ENCODE data around the gene RUVBL2.

RUVBL2 gene

GRCh38 chr19:48964205-48965039, 29.3 kb upstream of the RUVBL2 start:
- Histone ChIP-seq H4K8ac (ENCODE audit: low read length) (peak overlapping the region; percentile 74), H3K9me3 (ENCODE audit: control insufficient read depth, low read length) (no peaks in the 10 kb centered on the region), H3K4me2 (ENCODE audit: low read length, poor library complexity, severe bottlenecking) (peak overlapping the region; percentile 60), H3K18ac (ENCODE audit: low read depth in 1 of 2, low read length in 2 of 2) (peak overlapping the region; percentile 71 to 79), H3K27me3 (ENCODE audit: control insufficient read depth in 1 of 2, insufficient read depth in 1 of 2, low read length in 2 of 2) (no peaks in the 10 kb centered on the region), H2AK5ac (ENCODE audit: low read length, severe bottlenecking) (peak overlapping the region; percentile 96), H4K91ac (ENCODE audit: low read length) (peak overlapping the region; percentile 93), H3K27ac (ENCODE audit: low read length, poor library complexity, severe bottlenecking) (peak overlapping the region; percentile 87), H3K4ac (ENCODE audit: low read depth in 1 of 2, low read length in 2 of 2) (peak overlapping the region; percentile 82 to 85), H2BK15ac (ENCODE audit: low read depth, poor library complexity, severe bottlenecking) (peak overlapping the region; percentile 73), H3K23ac (ENCODE audit: low read length in 2 of 2) (no peak overlapping the region), H2BK5ac (ENCODE audit: low read depth, low read length, poor library complexity, severe bottlenecking) (peak overlapping the region; percentile 99), H3K4me3 (ENCODE audit: insufficient read depth in 1 of 2, low read depth in 1 of 2, low read length in 2 of 2) (peak overlapping the region in 1 of 2 experiments; percentile 64), H3K9ac (ENCODE audit: low read length) (peak overlapping the region; percentile 93), H2AFZ (ENCODE audit: low read depth, low read length) (no peak overlapping the region), H3K14ac (ENCODE audit: low read length in 2 of 2) (peak overlapping the region in 1 of 2 experiments; percentile 53), H3K4me1 (ENCODE audit: control insufficient read depth, insufficient read depth, low read depth, low read length) (peaks cover 45% of the 10 kb centered on the region), H3K79me1 (replicated peaks; ENCODE audit: low read length, poor library complexity, severe bottlenecking) (peaks cover 3% of the 10 kb centered on the region), H3K36me3 (ENCODE audit: control insufficient read depth in 1 of 2, insufficient read depth in 2 of 2, low read depth in 1 of 2, low read length in 2 of 2) (peaks cover 39 to 61% of the 10 kb centered on the region in 2 experiments), H2BK120ac (ENCODE audit: low read depth, low read length) (peak overlapping the region; percentile 46), H2BK12ac (ENCODE audit: low read length in 2 of 2) (peak overlapping the region; percentile 79 to 82)
- DNase-seq = peak; percentile 86
- WGBS = 13% methylated on average over 19 of the region's 19 CpGs

GRCh38 chr19:48965040-48965805, 28.5 kb upstream of the RUVBL2 start, which contains the start of gene FTL:
TSS of gene FTL (plus strand) at chr19:48965309. CDS start at chr19:48965508, 199 bp downstream.
- H3K9me3 ChIP-seq (ENCODE audit: control insufficient read depth, low read length) = no peaks in the 10 kb centered on the region
- peak within 1 kb of the TSS; percentile 71 to 95 for H3K18ac ChIP-seq (ENCODE audit: low read depth in 1 of 2, low read length in 2 of 2)
- H3K27ac ChIP-seq (ENCODE audit: low read length, poor library complexity, severe bottlenecking) = peak within 1 kb of the TSS; percentile 87
- peak within 1 kb of the TSS; percentile 82 to 85 for H3K4ac ChIP-seq (ENCODE audit: low read depth in 1 of 2, low read length in 2 of 2)
- peak within 1 kb of the TSS in 1 of 2 experiments; percentile 98 for H3K14ac ChIP-seq (ENCODE audit: low read length in 2 of 2)
- peak within 1 kb of the TSS; percentile 79 to 82 for H2BK12ac ChIP-seq (ENCODE audit: low read length in 2 of 2)
- peak within 1 kb of the TSS; percentile 99 for H2BK5ac ChIP-seq (ENCODE audit: low read depth, low read length, poor library complexity, severe bottlenecking)
- H4K91ac ChIP-seq (ENCODE audit: low read length) = peak within 1 kb of the TSS; percentile 93
- DNase-seq = peak; percentile 97
- H3K4me2 ChIP-seq (ENCODE audit: low read length, poor library complexity, severe bottlenecking) = peak within 1 kb of the TSS; percentile 64
- H2AFZ ChIP-seq (ENCODE audit: low read depth, low read length) = no peak within 1 kb of the TSS
- WGBS = under 1% methylated on average over 47 of the region's 52 CpGs
- peak within 1 kb of the TSS; percentile 73 for H2BK15ac ChIP-seq (ENCODE audit: low read depth, poor library complexity, severe bottlenecking)
- peaks cover 46% of the 10 kb centered on the region for H3K4me1 ChIP-seq (ENCODE audit: control insufficient read depth, insufficient read depth, low read depth, low read length)
- no peaks in the 10 kb centered on the region for H3K27me3 ChIP-seq (ENCODE audit: control insufficient read depth in 1 of 2, insufficient read depth in 1 of 2, low read length in 2 of 2)
- peak within 1 kb of the TSS; percentile 96 for H2AK5ac ChIP-seq (ENCODE audit: low read length, severe bottlenecking)
- H3K36me3 ChIP-seq (ENCODE audit: control insufficient read depth in 1 of 2, insufficient read depth in 2 of 2, low read depth in 1 of 2, low read length in 2 of 2) = peaks cover 47 to 61% of the 10 kb centered on the region in 2 experiments
- peak within 1 kb of the TSS; percentile 46 for H2BK120ac ChIP-seq (ENCODE audit: low read depth, low read length)
- peaks cover 3% of the 10 kb centered on the region for H3K79me1 ChIP-seq (replicated peaks; ENCODE audit: low read length, poor library complexity, severe bottlenecking)
- H3K4me3 ChIP-seq (ENCODE audit: insufficient read depth in 1 of 2, low read depth in 1 of 2, low read length in 2 of 2) = peak within 1 kb of the TSS; percentile 88 to 100
- peak within 1 kb of the TSS; percentile 98 for H3K9ac ChIP-seq (ENCODE audit: low read length)
- peak within 1 kb of the TSS; percentile 74 for H4K8ac ChIP-seq (ENCODE audit: low read length)
- peak within 1 kb of the TSS in 1 of 2 experiments; percentile 30 for H3K23ac ChIP-seq (ENCODE audit: low read length in 2 of 2)

- no peaks in the 10 kb centered on the region for H3K9me3 ChIP-seq (ENCODE audit: control insufficient read depth, low read length)
- H3K4me1 ChIP-seq (ENCODE audit: control insufficient read depth, insufficient read depth, low read depth, low read length) = peaks cover 47% of the 10 kb centered on the region
- peaks cover 47 to 61% of the 10 kb centered on the region in 2 experiments for H3K36me3 ChIP-seq (ENCODE audit: control insufficient read depth in 1 of 2, insufficient read depth in 2 of 2, low read depth in 1 of 2, low read length in 2 of 2)
- H3K79me1 ChIP-seq (replicated peaks; ENCODE audit: low read length, poor library complexity, severe bottlenecking) = peaks cover 4% of the 10 kb centered on the region
- H3K27me3 ChIP-seq (ENCODE audit: control insufficient read depth in 1 of 2, insufficient read depth in 1 of 2, low read length in 2 of 2) = no peaks in the 10 kb centered on the region
- no peak overlapping the region for H2BK12ac ChIP-seq (ENCODE audit: low read length in 2 of 2)
- H3K9ac ChIP-seq (ENCODE audit: low read length) = peak overlapping the region; percentile 98
- peak overlapping the region; percentile 88 to 100 for H3K4me3 ChIP-seq (ENCODE audit: insufficient read depth in 1 of 2, low read depth in 1 of 2, low read length in 2 of 2)
- no peak overlapping the region for H2BK120ac ChIP-seq (ENCODE audit: low read depth, low read length)
- peak overlapping the region; percentile 22 for H4K8ac ChIP-seq (ENCODE audit: low read length)
- H3K18ac ChIP-seq (ENCODE audit: low read depth in 1 of 2, low read length in 2 of 2) = peak overlapping the region; percentile 46 to 95
- no peak overlapping the region for H2AFZ ChIP-seq (ENCODE audit: low read depth, low read length)
- H3K27ac ChIP-seq (ENCODE audit: low read length, poor library complexity, severe bottlenecking) = peak overlapping the region; percentile 84
- peak overlapping the region in 1 of 2 experiments; percentile 98 for H3K14ac ChIP-seq (ENCODE audit: low read length in 2 of 2)
- H4K91ac ChIP-seq (ENCODE audit: low read length) = no peak overlapping the region
- peak overlapping the region; percentile 15 to 81 for H3K4ac ChIP-seq (ENCODE audit: low read depth in 1 of 2, low read length in 2 of 2)
- H2BK15ac ChIP-seq (ENCODE audit: low read depth, poor library complexity, severe bottlenecking) = no peak overlapping the region
- H3K23ac ChIP-seq (ENCODE audit: low read length in 2 of 2) = peak overlapping the region in 1 of 2 experiments; percentile 27
- 12% methylated on average over 35 of the region's 36 CpGs for WGBS
- peak; percentile 85 for DNase-seq
- no peak overlapping the region for H2BK5ac ChIP-seq (ENCODE audit: low read depth, low read length, poor library complexity, severe bottlenecking)
- no peak overlapping the region for H2AK5ac ChIP-seq (ENCODE audit: low read length, severe bottlenecking)
- H3K4me2 ChIP-seq (ENCODE audit: low read length, poor library complexity, severe bottlenecking) = peak overlapping the region; percentile 64
Measured at GRCh38 chr19:48965806-48966540, 27.7 kb upstream of the RUVBL2 start.

Measured in mesenchymal stem cell (in vitro differentiated cells and primary cell).